Fibroblast of lung (primary cell): ENCODE data around the gene RGS21. TPM values are rescaled to one million over a fixed set of nuclear protein-coding genes. Genes with fewer than 3 reads are reported as not detected.

Source experiments
- DNase-seq, 2 donors: peaks; one replicate each; pipeline versions ENCODE4 v3.0.0 to v3.0.0-alpha.2; 2010; ENCODE audit warnings: low read depth in 2 of 2
- H2AFZ ChIP-seq: 2 replicates; pipeline ENCODE4 v1.5.1; 2012; ENCODE audit warnings: low read length, control low read depth, inconsistent platforms
- H3K27ac ChIP-seq: 2 replicates; pipeline ENCODE4 v1.5.1; 2011; ENCODE audit warnings: low read length, control low read depth; ENCODE audit not compliant: insufficient read depth
- H3K27me3 ChIP-seq: 2 replicates; pipeline ENCODE4 v1.5.1; 2011; ENCODE audit warnings: mild to moderate bottlenecking, low read length; ENCODE audit not compliant: control insufficient read depth, insufficient read depth
- H3K36me3 ChIP-seq: 2 replicates; pipeline ENCODE4 v1.5.1; 2011; ENCODE audit warnings: low read length; ENCODE audit not compliant: control insufficient read depth, insufficient read depth
- H3K4me1 ChIP-seq: 2 replicates; pipeline ENCODE4 v1.5.1; 2011; ENCODE audit warnings: low read length; ENCODE audit not compliant: control insufficient read depth, insufficient read depth; ENCODE audit errors: extremely low read depth
- H3K4me2 ChIP-seq: 2 replicates; pipeline ENCODE4 v1.5.1; 2011; ENCODE audit warnings: low read length, control low read depth; ENCODE audit not compliant: insufficient read depth; ENCODE audit errors: extremely low read depth
- H3K4me3 ChIP-seq, 4 experiments: fragments of 200-600 bp in 1 of 4; sonication (generic) in 1 of 4; replicated peaks in 1 of 4; 2 replicates each; pipeline ENCODE4 v1.5.1; 2011 to 2016; ENCODE audit warnings: low read length in 4 of 4, low read depth in 3 of 4, mild to moderate bottlenecking in 3 of 4, control low read depth in 2 of 4, inconsistent platforms in 1 of 4, mixed read lengths in 1 of 4; ENCODE audit not compliant: insufficient read depth in 1 of 4; ENCODE audit errors: control extremely low read depth in 1 of 4
- H3K79me2 ChIP-seq: 2 replicates; pipeline ENCODE4 v1.5.1; 2012; ENCODE audit warnings: mild to moderate bottlenecking, low read length, inconsistent platforms; ENCODE audit not compliant: control insufficient read depth, insufficient read depth
- H3K9ac ChIP-seq: 2 replicates; pipeline ENCODE4 v1.5.1; 2011; ENCODE audit warnings: mild to moderate bottlenecking, low read length, control low read depth; ENCODE audit not compliant: insufficient read depth
- H3K9me3 ChIP-seq: 2 replicates; pipeline ENCODE4 v1.5.1; 2012; ENCODE audit warnings: low read depth, low read length; ENCODE audit not compliant: control insufficient read depth, insufficient read depth
- H4K20me1 ChIP-seq: 2 replicates; pipeline ENCODE4 v1.5.1; 2011; ENCODE audit warnings: low read length; ENCODE audit not compliant: control insufficient read depth, insufficient read depth; ENCODE audit errors: extremely low read depth
- EZH2 ChIP-seq: IDR thresholded peaks from 2 replicates; pipeline ENCODE4 v1.5.1; 2012; ENCODE audit warnings: low read length, control low read depth, mild to moderate bottlenecking; ENCODE audit errors: missing control alignments
- polyA plus RNA-seq, 2 donors: library from polyadenylated mRNA; depleted of rRNA in 1 of 2; stranded (reverse) in 1 of 2; unstranded in 1 of 2; fragments of >200 nt; gene quantifications; 2 replicates each; pipeline ENCODE4 v1.2.1, GENCODE V29; 2011 to 2012; ENCODE audit warnings: missing spikeins in 1 of 2
- total RNA-seq: library from RNA; depleted of rRNA; stranded (reverse); fragments of >200 nt; gene quantifications from 2 replicates; pipeline ENCODE4 v1.2.1, GENCODE V29; 2014
- TF ChIP-seq, protein P1 (sequence below), 2 donors: IDR thresholded peaks in 1 of 2; conservative IDR thresholded peaks in 1 of 2; 1 replicate in 1 of 2; 2 replicates in 1 of 2; pipeline ENCODE4 v1.5.1; 2011 to 2012; ENCODE audit warnings: low read length in 2 of 2, control low read depth in 1 of 2, inconsistent platforms in 1 of 2, low read depth in 1 of 2, mild to moderate bottlenecking in 1 of 2

RGS21 gene
- total and polyA plus RNA-seq, 2 donors (not counting 1 experiment from before 2014, with no cell fraction given), result not detected

DNA sequence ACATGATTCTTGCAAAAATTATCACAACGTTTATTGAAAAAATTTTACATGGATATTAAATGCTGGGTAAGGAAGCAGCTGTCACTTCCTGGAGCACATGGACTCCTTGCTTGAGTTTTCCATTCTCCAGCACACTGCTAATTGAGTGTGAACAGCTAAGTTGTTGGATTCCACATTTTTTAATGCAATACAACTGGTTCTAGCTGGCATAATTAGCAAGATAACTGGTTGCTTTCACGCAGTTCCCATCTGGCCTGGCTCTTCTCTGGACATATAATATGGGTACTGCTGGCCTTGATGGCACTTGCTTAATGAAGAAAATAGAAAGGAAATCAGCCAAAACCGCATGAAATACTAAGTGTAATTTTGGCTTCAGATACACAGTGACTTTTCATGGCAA, 26.6 kb downstream of the RGS21 start:
- H4K20me1 ChIP-seq, result no peaks in the 10 kb centered on the region
- no peak overlapping the region for H3K27ac ChIP-seq
- no peak for DNase-seq
- H3K36me3 ChIP-seq, result no peaks in the 10 kb centered on the region
- no peak for TF ChIP-seq EZH2
- TF ChIP-seq, protein P1, sequence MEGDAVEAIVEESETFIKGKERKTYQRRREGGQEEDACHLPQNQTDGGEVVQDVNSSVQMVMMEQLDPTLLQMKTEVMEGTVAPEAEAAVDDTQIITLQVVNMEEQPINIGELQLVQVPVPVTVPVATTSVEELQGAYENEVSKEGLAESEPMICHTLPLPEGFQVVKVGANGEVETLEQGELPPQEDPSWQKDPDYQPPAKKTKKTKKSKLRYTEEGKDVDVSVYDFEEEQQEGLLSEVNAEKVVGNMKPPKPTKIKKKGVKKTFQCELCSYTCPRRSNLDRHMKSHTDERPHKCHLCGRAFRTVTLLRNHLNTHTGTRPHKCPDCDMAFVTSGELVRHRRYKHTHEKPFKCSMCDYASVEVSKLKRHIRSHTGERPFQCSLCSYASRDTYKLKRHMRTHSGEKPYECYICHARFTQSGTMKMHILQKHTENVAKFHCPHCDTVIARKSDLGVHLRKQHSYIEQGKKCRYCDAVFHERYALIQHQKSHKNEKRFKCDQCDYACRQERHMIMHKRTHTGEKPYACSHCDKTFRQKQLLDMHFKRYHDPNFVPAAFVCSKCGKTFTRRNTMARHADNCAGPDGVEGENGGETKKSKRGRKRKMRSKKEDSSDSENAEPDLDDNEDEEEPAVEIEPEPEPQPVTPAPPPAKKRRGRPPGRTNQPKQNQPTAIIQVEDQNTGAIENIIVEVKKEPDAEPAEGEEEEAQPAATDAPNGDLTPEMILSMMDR (conservative IDR thresholded peaks at IDR 0.05 in 1 of 2, IDR thresholded peaks at IDR 0.05 in 1 of 2; ENCODE audit: low read depth in 1 of 2, low read length in 2 of 2), result no peak
- no peak overlapping the region for H3K4me2 ChIP-seq
- H3K9ac ChIP-seq, result no peak overlapping the region
- no peaks in the 10 kb centered on the region for H3K79me2 ChIP-seq
- no peaks in the 10 kb centered on the region for H3K9me3 ChIP-seq
- no peak overlapping the region for H2AFZ ChIP-seq
- H3K4me1 ChIP-seq, result no peaks in the 10 kb centered on the region
- H3K27me3 ChIP-seq, result no peaks in the 10 kb centered on the region
- no peak overlapping the region for H3K4me3 ChIP-seq

DNA sequence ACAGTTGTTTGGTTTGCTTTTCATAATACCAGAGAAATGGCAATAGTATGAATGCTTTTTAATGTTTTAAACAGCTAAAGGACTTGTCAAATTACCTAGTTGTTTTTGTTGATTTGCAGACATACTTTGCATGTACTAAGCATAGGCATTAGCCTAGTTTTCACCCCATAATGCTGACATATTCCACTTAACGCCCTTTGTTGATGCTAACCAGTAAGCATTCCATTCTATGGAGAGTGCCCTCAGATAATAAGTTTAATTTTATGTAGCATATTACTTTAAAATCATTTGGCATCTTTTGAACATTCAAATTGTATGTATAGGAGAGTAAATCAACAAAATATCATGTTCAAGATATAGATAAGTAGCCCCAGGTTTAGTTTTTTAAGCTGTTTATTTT, 32.5 kb downstream of the RGS21 start:
- H3K27ac ChIP-seq, result no peak overlapping the region
- no peaks in the 10 kb centered on the region for H3K36me3 ChIP-seq
- no peaks in the 10 kb centered on the region for H3K79me2 ChIP-seq
- H3K27me3 ChIP-seq, result no peaks in the 10 kb centered on the region
- no peaks in the 10 kb centered on the region for H3K9me3 ChIP-seq
- DNase-seq, result no peak
- H4K20me1 ChIP-seq, result no peaks in the 10 kb centered on the region
- H2AFZ ChIP-seq, result no peak overlapping the region
- H3K4me2 ChIP-seq, result no peak overlapping the region
- no peak overlapping the region for H3K9ac ChIP-seq
- no peaks in the 10 kb centered on the region for H3K4me1 ChIP-seq
- TF ChIP-seq EZH2, result no peak
- TF ChIP-seq, protein P1 (conservative IDR thresholded peaks at IDR 0.05 in 1 of 2, IDR thresholded peaks at IDR 0.05 in 1 of 2; ENCODE audit: low read depth in 1 of 2, low read length in 2 of 2), result no peak
- no peak overlapping the region for H3K4me3 ChIP-seq

DNA sequence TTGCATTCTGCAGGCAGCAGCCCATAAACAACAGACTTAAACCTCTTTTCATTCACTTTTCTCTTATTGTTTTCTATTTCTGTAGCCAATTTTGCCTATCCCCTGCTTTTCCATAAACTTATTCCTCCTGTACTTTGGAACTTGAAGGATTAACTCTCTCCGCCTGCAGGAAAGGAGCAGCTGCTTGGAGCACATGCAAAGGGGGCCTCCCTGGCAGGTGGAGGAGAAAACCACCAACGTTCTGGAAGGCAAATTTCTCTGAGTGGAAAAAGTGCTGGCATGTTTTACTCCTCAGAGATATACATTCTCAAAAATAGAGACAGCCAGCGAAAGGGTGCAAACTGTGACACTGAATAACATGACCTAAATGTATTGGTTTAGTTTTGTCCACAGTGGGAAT, 33.6 kb downstream of the RGS21 start:
- H2AFZ ChIP-seq, result no peak overlapping the region
- no peaks in the 10 kb centered on the region for H3K27me3 ChIP-seq
- H3K4me1 ChIP-seq, result no peaks in the 10 kb centered on the region
- no peaks in the 10 kb centered on the region for H4K20me1 ChIP-seq
- no peak overlapping the region for H3K4me2 ChIP-seq
- H3K9ac ChIP-seq, result no peak overlapping the region
- H3K9me3 ChIP-seq, result no peaks in the 10 kb centered on the region
- H3K79me2 ChIP-seq, result no peaks in the 10 kb centered on the region
- DNase-seq, result no peak
- TF ChIP-seq, protein P1 (conservative IDR thresholded peaks at IDR 0.05 in 1 of 2, IDR thresholded peaks at IDR 0.05 in 1 of 2; ENCODE audit: low read depth in 1 of 2, low read length in 2 of 2), result no peak
- no peak for TF ChIP-seq EZH2
- no peaks in the 10 kb centered on the region for H3K36me3 ChIP-seq
- H3K4me3 ChIP-seq, result no peak overlapping the region
- H3K27ac ChIP-seq, result no peak overlapping the region
